A549 (cell line): ENCODE data around the gene ADIRF. TPM values are rescaled to one million over a fixed set of nuclear protein-coding genes. Genes with fewer than 3 reads are reported as not detected.

Experiments used
- ATAC-seq, 2 experiments: fragments of 200-7000 bp in 1 of 2; fragments of >200 bp in 1 of 2; cut with Nextera tagmentation in 1 of 2; cut with Tn5 transposase in 1 of 2; 3 replicates each; pipeline versions ENCODE4 v1.8.0 to v1.9.1; 2018 to 2020; ENCODE audit warnings: mild to moderate bottlenecking in 1 of 2, moderate library complexity in 1 of 2
- CTCF ChIA-PET: fragments of 300-600 bp; sonication (Branson Sonifier 250); formaldehyde crosslinking; extraction: SDS; loops from one replicate; lab custom pipeline; 2021; ENCODE audit warnings: antibody characterized with exemption, inconsistent platforms; lab: Yijun Ruan, JAX
- POLR2A ChIA-PET: fragments of 350-600 bp; formaldehyde crosslinking; extraction: SDS; loops from one replicate; lab custom pipeline; 2021; ENCODE audit warnings: antibody characterized with exemption, inconsistent platforms; lab: Yijun Ruan, JAX
- DNase-seq, 2 experiments: peaks; one replicate each; pipeline versions ENCODE4 v3.0.0 to v3.0.0-alpha.2; 2011 to 2016; ENCODE audit warnings: low read depth in 1 of 2, low spot score in 1 of 2
- FAIRE-seq: peaks from 2 replicates; lab custom pipeline; 2011; peaks lifted over from hg19 to GRCh38; lab: Jason Lieb, UNC
- H3K27ac ChIP-seq, 2 experiments: fragments of >200 bp; sonication (Bioruptor Twin); formaldehyde crosslinking; 3 replicates each; pipeline ENCODE4 v1.5.1; 2016 to 2017
- H3K4me1 ChIP-seq: fragments of >200 bp; sonication (Bioruptor Twin); formaldehyde crosslinking; 3 replicates; pipeline ENCODE4 v1.6.1; 2016
- H3K4me2 ChIP-seq: fragments of >200 bp; sonication (Bioruptor Twin); formaldehyde crosslinking; 3 replicates; pipeline ENCODE4 v1.6.1; 2016
- H3K4me3 ChIP-seq: fragments of >200 bp; sonication (Bioruptor Twin); formaldehyde crosslinking; 3 replicates; pipeline ENCODE4 v1.5.1; 2016
- H3K9me3 ChIP-seq: fragments of >200 bp; sonication (Bioruptor Twin); formaldehyde crosslinking; 3 replicates; pipeline ENCODE4 v1.6.1; 2016
- BCL3 ChIP-seq: fragments of >200 bp; sonication (Bioruptor Twin); formaldehyde crosslinking; IDR thresholded peaks from 3 replicates; pipeline ENCODE4 v1.6.1; 2016
- BHLHE40 ChIP-seq: IDR thresholded peaks from 2 replicates; pipeline ENCODE4 v1.6.1; 2012; ENCODE audit warnings: low read depth, low read length, inconsistent platforms
- CBX2 ChIP-seq: fragments of 200-600 bp; sonication (generic); IDR thresholded peaks from 2 replicates; pipeline ENCODE4 v1.6.1; 2016; ENCODE audit warnings: low read depth, mild to moderate bottlenecking, borderline replicate concordance
- CBX8 ChIP-seq: fragments of 200-600 bp; sonication (generic); IDR thresholded peaks from 2 replicates; pipeline ENCODE4 v1.6.1; 2016
- CTCF ChIP-seq: fragments of >200 bp; sonication (Bioruptor Twin); formaldehyde crosslinking; IDR thresholded peaks from 3 replicates; pipeline ENCODE4 v1.5.1; 2016
- E2F6 ChIP-seq: IDR thresholded peaks from 2 replicates; pipeline ENCODE4 v1.6.1; 2012; ENCODE audit warnings: low read depth, borderline replicate concordance
- EHF ChIP-seq: fragments of 250-450 bp; sonication (Bioruptor Pico); IDR thresholded peaks from 2 replicates; pipeline ENCODE4 v1.5.0; 2020; ENCODE audit warnings: mild to moderate bottlenecking
- EHMT2 ChIP-seq: fragments of 200-600 bp; sonication (generic); IDR thresholded peaks from 2 replicates; pipeline ENCODE4 v1.6.1; 2016; ENCODE audit warnings: antibody characterized with exemption, low read depth, mild to moderate bottlenecking, moderate library complexity
- EP300 ChIP-seq, 2 experiments: fragments of >200 bp; sonication (Bioruptor Twin); formaldehyde crosslinking; IDR thresholded peaks; 2 replicates in 1 of 2; 3 replicates in 1 of 2; pipeline ENCODE4 v1.6.1; 2016 to 2017
- FOSB ChIP-seq: fragments of 250-450 bp; sonication (Bioruptor Pico); IDR thresholded peaks from 2 replicates; pipeline ENCODE4 v1.5.0; 2020; ENCODE audit warnings: mild to moderate bottlenecking, moderate library complexity
- FOXS1 ChIP-seq: fragments of 250-450 bp; sonication (Bioruptor Pico); IDR thresholded peaks from 2 replicates; pipeline ENCODE4 v1.5.0; 2020; ENCODE audit warnings: mild to moderate bottlenecking, moderate library complexity
- HDAC2 ChIP-seq: fragments of 200-600 bp; sonication (generic); IDR thresholded peaks from 2 replicates; pipeline ENCODE4 v1.6.1; 2016
- HEYL ChIP-seq: fragments of 250-450 bp; sonication (Bioruptor Pico); IDR thresholded peaks from 2 replicates; pipeline ENCODE4 v1.8.0; 2021; ENCODE audit warnings: mild to moderate bottlenecking, moderate library complexity
- HOXA7 ChIP-seq: fragments of 250-450 bp; sonication (Bioruptor Pico); IDR thresholded peaks from 2 replicates; pipeline ENCODE4 v1.5.0; 2020; ENCODE audit warnings: mild to moderate bottlenecking, moderate library complexity
- HOXB5 ChIP-seq: fragments of 250-450 bp; sonication (Bioruptor Pico); IDR thresholded peaks from 2 replicates; pipeline ENCODE4 v1.5.0; 2020; ENCODE audit warnings: mild to moderate bottlenecking, moderate library complexity
- JUN ChIP-seq, 2 experiments: fragments of >200 bp; sonication (Bioruptor Twin); formaldehyde crosslinking; IDR thresholded peaks; 2 replicates in 1 of 2; 3 replicates in 1 of 2; pipeline ENCODE4 v1.6.1; 2016 to 2017
- JUNB ChIP-seq: fragments of >200 bp; sonication (Bioruptor Twin); formaldehyde crosslinking; IDR thresholded peaks from 2 replicates; pipeline ENCODE4 v1.6.1; 2016
- NFE2L2 ChIP-seq: fragments of 150-350 bp; conservative IDR thresholded peaks from 2 replicates; pipeline ENCODE4 v1.6.1; 2014; ENCODE audit warnings: low read length
- NPAS2 ChIP-seq: fragments of 250-450 bp; sonication (Bioruptor Pico); IDR thresholded peaks from 2 replicates; pipeline ENCODE4 v1.8.0; 2022; ENCODE audit warnings: mild to moderate bottlenecking, moderate library complexity, borderline replicate concordance
- NR3C1 ChIP-seq: fragments of >200 bp; sonication (Bioruptor Twin); formaldehyde crosslinking; IDR thresholded peaks from 3 replicates; pipeline ENCODE4 v1.6.1; 2017
- PBX3 ChIP-seq: IDR thresholded peaks from 2 replicates; pipeline ENCODE4 v1.6.1; 2012
- PHF8 ChIP-seq: fragments of 200-600 bp; sonication (generic); IDR thresholded peaks from 2 replicates; pipeline ENCODE4 v1.6.1; 2016; ENCODE audit warnings: low read depth, mild to moderate bottlenecking, antibody characterized with exemption, moderate library complexity, borderline replicate concordance
- POLR2AphosphoS2 ChIP-seq: conservative IDR thresholded peaks from 2 replicates; pipeline ENCODE4 v1.6.1; 2012; ENCODE audit warnings: low read length, improper control_type of control experiment, inconsistent platforms
- RARB ChIP-seq: fragments of 250-450 bp; sonication (Bioruptor Pico); IDR thresholded peaks from 2 replicates; pipeline ENCODE4 v1.8.0; 2021; ENCODE audit warnings: mild to moderate bottlenecking, moderate library complexity
- RCOR1 ChIP-seq: fragments of 150-350 bp; IDR thresholded peaks from 2 replicates; pipeline ENCODE4 v1.6.1; 2014; ENCODE audit warnings: antibody characterized with exemption, low read length, low read depth
- RFX5 ChIP-seq: fragments of 450-650 bp; IDR thresholded peaks from 2 replicates; pipeline ENCODE4 v1.7.1; 2014; ENCODE audit warnings: antibody characterized with exemption, mild to moderate bottlenecking, moderate library complexity
- SREBF2 ChIP-seq: fragments of 450-650 bp; IDR thresholded peaks from 2 replicates; pipeline ENCODE4 v1.6.1; 2014; ENCODE audit warnings: mild to moderate bottlenecking, moderate library complexity
- ZC3H11A ChIP-seq: fragments of 450-650 bp; IDR thresholded peaks from 2 replicates; pipeline ENCODE4 v1.6.1; 2014; ENCODE audit warnings: antibody characterized with exemption, mild to moderate bottlenecking
- WGBS: methylation state at CpG from one replicate; pipeline ENCODE4 v1.1.6; 2017; ENCODE audit errors: missing lambda C conversion rate; 5-methylcytosine and 5-hydroxymethylcytosine counted together
- polyA plus RNA-seq, 4 experiments: library from polyadenylated mRNA; depleted of rRNA in 3 of 4; stranded (reverse); fragments of >200 nt; fragmentation: RNase III in 1 of 4; extraction: RNeasy Plus Mini Kit Qiagen cat#74134 plus additional on column Dnase treatment in 1 of 4; gene quantifications; 2 replicates in 3 of 4; 3 replicates in 1 of 4; pipeline ENCODE4 v1.2.3, GENCODE V29; 2011 to 2017
- TF ChIP-seq, protein P1 (sequence below): fragments of 450-650 bp; IDR thresholded peaks from 2 replicates; pipeline ENCODE4 v1.6.1; 2014; ENCODE audit warnings: antibody characterized with exemption

Gene ADIRF
- polyA plus RNA-seq, 2 of the 4 experiments (the other 2 are of a cell fraction): not detected

- TF ChIP-seq, protein P1, sequence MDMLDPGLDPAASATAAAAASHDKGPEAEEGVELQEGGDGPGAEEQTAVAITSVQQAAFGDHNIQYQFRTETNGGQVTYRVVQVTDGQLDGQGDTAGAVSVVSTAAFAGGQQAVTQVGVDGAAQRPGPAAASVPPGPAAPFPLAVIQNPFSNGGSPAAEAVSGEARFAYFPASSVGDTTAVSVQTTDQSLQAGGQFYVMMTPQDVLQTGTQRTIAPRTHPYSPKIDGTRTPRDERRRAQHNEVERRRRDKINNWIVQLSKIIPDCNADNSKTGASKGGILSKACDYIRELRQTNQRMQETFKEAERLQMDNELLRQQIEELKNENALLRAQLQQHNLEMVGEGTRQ: peak; percentile 51
- peak; percentile 42; the same call in 1 of the 3 replicates for TF ChIP-seq BCL3
- TF ChIP-seq RFX5: no peak
Measured at GRCh38 chr10:86971232-86971991, 3.1 kb downstream of the ADIRF start (continued).

DNA sequence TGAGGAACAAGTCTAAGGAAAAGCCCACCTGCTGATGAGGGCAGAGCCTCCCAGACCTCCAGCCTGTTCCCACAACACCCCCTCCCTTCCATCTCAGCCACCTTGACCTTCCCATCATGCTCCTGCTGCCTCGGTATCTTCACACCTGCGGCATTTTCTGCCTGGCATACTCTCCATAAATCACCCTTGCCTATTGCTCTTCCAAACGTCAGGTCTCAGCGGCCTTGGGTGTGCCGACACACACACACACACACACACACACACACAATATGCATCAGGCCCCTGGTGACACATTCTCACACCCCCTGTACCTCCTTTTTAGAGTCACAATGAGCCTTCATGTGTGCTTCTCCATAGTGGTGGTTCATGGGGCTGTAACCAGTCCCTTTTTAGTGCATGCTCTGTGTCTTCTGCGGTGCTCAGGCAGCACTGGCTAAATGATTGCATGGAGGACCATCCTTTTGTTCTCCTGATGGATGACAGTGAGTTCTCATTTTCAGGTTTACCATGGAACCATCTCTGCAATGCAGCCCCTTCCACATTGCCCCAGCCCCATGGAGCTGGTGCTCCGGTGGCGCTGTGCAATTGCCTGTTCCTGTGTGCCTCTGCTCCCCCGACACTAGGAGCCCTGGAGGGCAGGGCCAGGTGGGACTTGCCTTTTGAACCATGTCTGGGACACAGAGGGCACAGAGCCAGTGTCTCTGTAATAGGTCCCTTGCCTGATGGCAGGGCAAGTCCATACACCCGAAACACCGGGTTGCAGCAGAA, 4.5 kb downstream of the ADIRF start:
- H3K4me3 ChIP-seq: no peak overlapping the region
- no peak for ATAC-seq
- WGBS: 94% methylated on average over 9 of the region's 11 CpGs
- H3K4me2 ChIP-seq: no peak overlapping the region
- no peaks in the 10 kb centered on the region for H3K9me3 ChIP-seq
- CTCF ChIA-PET: no interaction called here
- TF ChIP-seq HOXB5 (CRISPR knock-in tag) (no peak), FOSB (CRISPR knock-in tag) (no peak), FOXS1 (no peak), RCOR1 (no peak), RFX5 (no peak), BHLHE40 (no peak), JUNB (no peak), CBX8 (no peak), SREBF2 (no peak), ZC3H11A (no peak), HDAC2 (no peak), EHMT2 (no peak), HEYL (CRISPR knock-in tag) (no peak), NPAS2 (CRISPR knock-in tag) (no peak), E2F6 (no peak), EHF (no peak)
- TF ChIP-seq, all 56 proteins: peak for 0
- FAIRE-seq (no peak), DNase-seq (no peak)
- Histone ChIP-seq H3K27ac (peak overlapping the region; percentile 0 to 96; a peak in 4 of 6 replicates), H3K4me1 (peaks cover 30% of the 10 kb centered on the region)
- POLR2A ChIA-PET: no interaction called here

- Histone ChIP-seq H3K27ac (no peak overlapping the region), H3K9me3 (no peaks in the 10 kb centered on the region), H3K4me1 (peaks cover 43% of the 10 kb centered on the region), H3K4me3 (no peak overlapping the region), H3K4me2 (no peak overlapping the region)
- FAIRE-seq: no peak
- no peak for ATAC-seq
- ChIA-PET CTCF (interaction anchor here (0.6 to 1.0 kb wide), 3 partner anchors 14 to 36 kb away, joined by 3 to 4 read pairs (median 3); no protein-coding TSS in a partner anchor), POLR2A (no interaction called here)
- no peak for TF ChIP-seq PBX3
- TF ChIP-seq EP300 (IDR thresholded peaks at IDR 0.05): no peak
- no peak for TF ChIP-seq RARB (CRISPR knock-in tag)
- TF ChIP-seq PHF8: no peak
- no peak for TF ChIP-seq CTCF
- no peak for TF ChIP-seq NR3C1
- no peak for TF ChIP-seq NFE2L2
- TF ChIP-seq HOXA7 (CRISPR knock-in tag): no peak
- no peak for TF ChIP-seq CBX2
- no peak for TF ChIP-seq JUN (IDR thresholded peaks at IDR 0.05)
- TF ChIP-seq RFX5: no peak
- TF ChIP-seq POLR2AphosphoS2: no peak
- 76% methylated on average over 7 of the region's 7 CpGs for WGBS
- no peak for DNase-seq
Measured at GRCh38 chr10:86974484-86974883, 6.2 kb downstream of the ADIRF start.
